ENCODE data around the gene FAM72B.
"Not testable (repeated sequence)": the region's sequence is repeated elsewhere in the genome, so short reads cannot be mapped to it uniquely, and the experiment has no call there.

Gene FAM72B

DNA sequence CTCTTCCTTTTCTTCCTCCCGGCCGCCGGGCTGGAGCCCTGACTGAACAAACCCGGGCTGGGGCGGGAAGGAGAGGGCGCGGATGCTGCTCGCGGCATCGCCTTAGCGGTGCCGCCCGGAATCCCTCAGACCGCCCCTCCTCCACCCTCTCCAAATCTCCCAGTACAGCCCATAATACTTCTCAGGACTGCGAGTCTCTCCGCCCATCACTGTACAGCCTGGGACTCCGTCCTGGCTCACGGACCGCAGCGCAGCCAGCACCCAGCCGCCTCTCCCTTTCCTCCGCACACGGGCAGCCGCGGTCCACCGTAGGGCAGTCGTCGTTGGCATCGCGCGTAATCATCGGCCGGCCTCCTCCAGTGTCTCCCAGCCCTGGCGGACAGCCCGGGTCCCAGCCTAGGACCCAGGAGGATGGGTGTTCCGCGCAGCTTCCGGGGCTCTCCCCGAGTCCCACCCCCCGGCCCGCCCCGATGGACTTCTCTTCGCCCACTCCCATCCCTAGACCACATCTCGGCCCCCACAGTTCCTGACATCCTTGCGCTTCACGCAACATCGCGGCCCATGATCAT is 1.1 kb upstream of the FAM72B start:
- peak overlapping the region; percentile 42 to 73 (median 70); a peak in 20 of 22 replicates for H3K9ac ChIP-seq
- H3K4me3 ChIP-seq: peak overlapping the region; percentile 45 to 66 (median 56)
- peak overlapping the region in 10 of 11 experiments; percentile 42 to 73 (median 62); a peak in 17 of 22 replicates for H3K27ac ChIP-seq
- not testable (repeated sequence) for H3K4me1 ChIP-seq; H3K36me3 ChIP-seq; H3K4me2 ChIP-seq; H3K27me3 ChIP-seq; H3K9me3 ChIP-seq (replicated peaks in 1 of 11); H4K20me1 ChIP-seq

- H4K20me1 ChIP-seq; H3K4me1 ChIP-seq; H3K36me3 ChIP-seq; H3K27me3 ChIP-seq; H3K9me3 ChIP-seq (replicated peaks in 1 of 11): not testable (repeated sequence)
- Histone ChIP-seq H3K27ac (peak overlapping the region in 8 of 11 experiments; percentile 58 to 79 (median 71); a peak in 15 of 22 replicates), H3K4me3 (peak overlapping the region; percentile 46 to 71 (median 62)), H3K9ac (peak overlapping the region in 9 of 11 experiments; percentile 62 to 80 (median 77); a peak in 16 of 22 replicates), H3K4me2 (peak overlapping the region; percentile 44 to 79 (median 52); a peak in 17 of 22 replicates)
Observed at GRCh38 chr1:121183867-121184266, 273 bp downstream of the FAM72B start.

DNA sequence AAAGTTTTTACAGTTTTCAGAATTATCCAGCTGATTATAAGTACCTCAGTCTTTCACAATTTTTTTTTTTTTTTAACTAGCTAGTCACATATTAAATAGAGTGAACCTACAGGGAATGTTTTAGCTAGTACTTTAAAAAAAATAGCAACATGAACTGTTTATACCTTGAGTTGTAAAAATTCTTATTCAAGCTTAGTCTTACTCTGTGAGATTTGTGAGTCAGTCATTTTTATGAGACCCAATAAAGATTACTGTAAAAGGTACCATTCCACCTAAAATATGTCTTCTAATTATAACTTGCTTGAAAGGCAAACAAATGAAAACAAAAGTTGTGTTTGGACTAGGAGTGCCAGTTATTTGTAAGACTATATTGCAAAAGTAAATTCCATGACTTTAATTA is 5.9 kb downstream of the FAM72B start:
- H3K36me3 ChIP-seq, H4K20me1 ChIP-seq: not testable (repeated sequence)

DNA sequence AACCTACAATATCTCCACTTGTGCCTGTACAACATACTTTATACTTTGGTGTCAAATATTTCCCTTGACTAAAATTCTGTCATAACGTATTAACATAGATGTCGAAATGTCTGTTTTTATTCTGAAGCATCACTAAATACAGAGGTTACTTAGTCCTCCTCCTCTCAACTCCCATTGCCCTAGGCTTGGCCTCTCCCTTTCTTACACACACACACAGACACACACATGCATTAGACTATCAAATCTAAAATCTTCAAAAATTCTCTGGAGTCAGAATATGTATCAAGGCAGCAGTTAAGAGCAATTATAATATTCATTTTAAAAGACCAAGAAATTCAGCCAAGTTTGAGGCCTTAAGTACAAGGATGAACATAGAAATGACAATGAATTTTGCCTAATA is 7.5 kb downstream of the FAM72B start:
- not testable (repeated sequence) for H3K36me3 ChIP-seq; H3K27me3 ChIP-seq; H3K4me1 ChIP-seq; H4K20me1 ChIP-seq; H3K4me3 ChIP-seq; H3K9me3 ChIP-seq (replicated peaks in 1 of 11); H3K9ac ChIP-seq; H3K27ac ChIP-seq; H3K4me2 ChIP-seq

More for the DNA sequence above, 5.9 kb downstream of the FAM72B start:
- H3K4me2 ChIP-seq; H3K4me3 ChIP-seq; H3K9ac ChIP-seq; H3K27me3 ChIP-seq; H3K27ac ChIP-seq; H3K9me3 ChIP-seq (replicated peaks in 1 of 11); H3K4me1 ChIP-seq: not testable (repeated sequence)

DNA sequence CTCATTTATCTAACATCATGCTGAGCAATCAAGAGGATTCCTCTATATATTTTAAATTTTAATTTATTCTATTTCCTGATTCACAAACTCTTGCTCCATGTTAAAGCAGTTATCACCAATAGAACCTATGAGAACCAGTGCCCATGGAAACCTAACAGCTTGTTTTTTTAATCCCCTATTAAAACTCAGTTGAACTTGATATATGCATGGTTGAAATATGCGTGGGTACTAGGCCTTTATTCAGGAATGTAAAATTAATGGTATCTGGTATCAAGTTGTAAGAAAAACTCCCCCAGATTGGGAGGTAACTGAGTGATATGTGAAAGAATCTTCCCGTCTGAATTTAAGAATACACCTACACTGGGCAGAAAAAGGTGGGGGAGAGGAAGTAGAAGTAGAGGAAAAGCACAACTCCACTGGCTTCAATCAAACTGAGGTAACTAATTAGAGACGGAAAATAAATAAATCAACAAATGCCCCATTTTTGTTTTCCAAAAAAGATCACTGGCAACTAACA is 15.9 kb downstream of the FAM72B start:
- H3K4me1 ChIP-seq; H3K9ac ChIP-seq; H3K36me3 ChIP-seq; H3K9me3 ChIP-seq (replicated peaks in 1 of 11); H3K27ac ChIP-seq; H3K4me3 ChIP-seq; H3K27me3 ChIP-seq; H4K20me1 ChIP-seq; H3K4me2 ChIP-seq: not testable (repeated sequence)

GRCh38 chr1:121167225-121167738 is 16.9 kb downstream of the FAM72B start:
- H3K9ac ChIP-seq; H3K27me3 ChIP-seq; H3K4me1 ChIP-seq; H3K4me3 ChIP-seq; H3K9me3 ChIP-seq (replicated peaks in 1 of 11); H4K20me1 ChIP-seq; H3K27ac ChIP-seq; H3K4me2 ChIP-seq; H3K36me3 ChIP-seq: not testable (repeated sequence)

DNA sequence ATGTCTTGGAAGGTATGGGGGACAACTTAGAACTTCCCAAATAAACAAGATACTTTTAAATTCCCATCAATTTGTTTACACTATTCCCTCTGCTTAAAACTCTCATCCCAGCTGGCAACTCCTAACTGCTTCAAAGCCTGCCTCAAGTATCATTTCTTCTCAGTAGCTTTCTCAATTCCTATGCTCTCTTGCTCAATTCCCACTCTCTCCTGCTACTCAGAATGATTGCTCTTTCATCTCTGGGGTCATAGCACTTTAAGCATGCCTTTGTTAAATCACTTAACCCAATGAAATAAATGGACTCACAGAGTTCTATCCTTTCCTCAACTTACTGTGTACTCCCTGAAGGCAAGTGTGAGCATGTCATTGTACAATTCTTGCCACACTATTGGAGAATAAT is 18.8 kb downstream of the FAM72B start:
- H3K9me3 ChIP-seq (replicated peaks in 1 of 11); H3K36me3 ChIP-seq; H3K27me3 ChIP-seq; H4K20me1 ChIP-seq; H3K27ac ChIP-seq; H3K9ac ChIP-seq; H3K4me1 ChIP-seq; H3K4me3 ChIP-seq; H3K4me2 ChIP-seq: not testable (repeated sequence)

GRCh38 chr1:121163850-121164757 is 20.0 kb downstream of the FAM72B start:
- H3K9me3 ChIP-seq (replicated peaks in 1 of 11); H3K27me3 ChIP-seq; H3K4me2 ChIP-seq; H3K4me1 ChIP-seq; H3K27ac ChIP-seq; H4K20me1 ChIP-seq; H3K9ac ChIP-seq; H3K36me3 ChIP-seq; H3K4me3 ChIP-seq: not testable (repeated sequence)

DNA sequence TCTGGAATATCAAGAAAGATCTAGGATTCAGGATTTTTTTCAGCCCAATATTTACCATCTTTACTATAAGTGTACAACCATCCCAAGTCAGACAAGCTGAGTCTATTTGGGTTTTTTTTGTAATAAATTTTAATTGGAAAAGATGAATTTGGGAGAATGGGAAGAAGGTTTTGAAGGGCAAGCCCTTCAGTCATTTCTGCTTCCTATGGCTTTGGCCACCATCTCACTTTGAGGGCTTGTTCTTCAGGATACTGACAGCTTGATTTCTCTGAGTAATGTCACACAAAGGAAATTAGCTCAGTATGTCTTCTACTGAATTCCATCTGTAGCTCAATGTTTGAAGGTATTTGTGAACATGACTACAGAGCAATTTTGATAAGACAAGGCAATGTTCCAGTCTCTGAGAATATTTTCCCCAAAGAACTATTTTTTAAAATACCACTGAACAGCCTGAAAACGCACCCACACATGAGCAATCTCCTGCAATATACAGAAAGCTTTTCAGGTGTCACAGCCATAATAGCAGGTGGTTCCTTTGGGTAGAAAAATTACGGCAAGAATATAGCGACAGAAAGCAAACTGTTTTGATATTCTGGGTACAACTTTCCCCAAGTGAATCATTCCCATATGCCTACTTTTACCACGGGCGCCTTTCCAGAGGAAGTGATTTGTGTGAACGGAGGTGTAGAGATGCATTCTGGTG is 22.8 kb downstream of the FAM72B start:
- not testable (repeated sequence) for H4K20me1 ChIP-seq, H3K36me3 ChIP-seq, H3K4me3 ChIP-seq

DNA sequence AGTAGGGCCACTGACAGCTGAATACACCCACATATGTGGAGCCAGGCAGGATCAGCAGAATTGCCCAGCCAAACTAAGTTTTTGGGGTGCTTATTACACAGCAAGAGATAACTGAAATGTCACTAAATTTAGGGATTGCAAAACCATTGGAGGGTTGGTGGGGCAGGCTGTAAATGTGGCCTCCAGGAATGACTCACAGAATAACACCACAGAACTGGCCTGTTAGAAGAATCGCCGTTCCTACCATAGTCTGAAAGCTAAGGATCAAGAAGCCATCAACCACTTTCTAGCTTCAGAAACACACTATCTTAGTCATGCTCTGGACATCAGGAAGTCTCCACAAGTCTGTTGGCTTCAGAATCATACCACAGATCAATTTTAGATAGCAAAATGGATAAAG is 24.0 kb downstream of the FAM72B start:
- not testable (repeated sequence) for H3K27me3 ChIP-seq; H3K4me1 ChIP-seq; H3K27ac ChIP-seq; H4K20me1 ChIP-seq; H3K4me3 ChIP-seq; H3K36me3 ChIP-seq; H3K9ac ChIP-seq; H3K9me3 ChIP-seq (replicated peaks in 1 of 11)
- 0 out of 22 replicates have a peak overlapping the region, but pooled peaks of 1 of the 11 experiments have one; percentile 9 for H3K4me2 ChIP-seq

More for the DNA sequence above, 22.8 kb downstream of the FAM72B start:
- not testable (repeated sequence) for H3K4me1 ChIP-seq; H3K27me3 ChIP-seq; H3K4me2 ChIP-seq; H3K9me3 ChIP-seq (replicated peaks in 1 of 11); H3K9ac ChIP-seq; H3K27ac ChIP-seq

DNA sequence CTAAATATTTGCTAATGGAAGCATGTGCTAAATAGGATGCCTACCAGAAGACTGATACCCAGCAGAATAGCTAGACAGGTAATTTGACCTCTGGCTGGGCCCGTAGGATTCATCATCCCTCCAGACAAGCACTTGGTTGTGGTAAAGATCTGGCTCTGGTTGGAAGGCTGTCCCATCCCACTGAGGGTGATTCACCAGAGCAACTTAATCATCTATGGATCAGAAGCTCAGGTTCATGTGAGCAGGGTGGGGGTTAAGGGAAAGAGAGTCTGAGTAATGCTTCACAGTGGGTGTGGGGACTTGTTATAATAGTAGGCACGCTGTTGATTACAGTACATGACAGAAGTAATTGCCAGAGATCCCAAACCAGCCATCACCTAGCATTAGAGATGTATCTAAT is 26.5 kb downstream of the FAM72B start:
- not testable (repeated sequence) for H3K9ac ChIP-seq; H3K4me3 ChIP-seq; H3K36me3 ChIP-seq; H3K4me1 ChIP-seq; H3K27ac ChIP-seq; H3K4me2 ChIP-seq; H4K20me1 ChIP-seq; H3K9me3 ChIP-seq (replicated peaks in 1 of 11); H3K27me3 ChIP-seq

DNA sequence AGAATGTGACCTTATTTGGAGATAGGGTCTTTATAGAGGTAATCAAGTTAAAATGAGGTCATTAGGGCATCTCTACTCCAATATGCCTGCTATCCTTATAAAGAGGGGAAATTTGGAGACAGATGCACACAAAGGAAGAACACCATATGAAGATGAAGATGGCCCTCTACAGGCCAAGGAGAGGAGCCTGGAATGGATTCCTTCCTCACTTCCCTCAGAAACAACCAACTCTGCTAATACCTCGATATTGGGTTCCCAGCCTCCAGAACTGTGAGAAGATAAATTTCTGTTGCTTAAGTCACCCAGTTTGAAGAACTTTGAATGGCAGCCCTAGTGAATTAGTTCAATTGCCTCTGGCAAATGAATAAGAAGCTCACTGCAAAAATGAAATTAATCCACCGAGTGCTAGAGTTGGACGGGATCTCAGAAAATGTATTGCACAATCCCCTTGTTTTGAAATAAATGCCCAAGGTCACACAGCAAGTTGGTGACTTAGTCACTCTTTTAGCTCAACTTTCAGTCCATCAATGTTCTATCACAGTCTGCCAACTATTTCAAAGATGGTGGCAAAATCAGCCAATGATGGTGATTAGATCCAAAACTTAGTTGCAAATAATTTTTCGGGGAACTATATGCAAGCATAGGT is 27.1 kb downstream of the FAM72B start:
- H4K20me1 ChIP-seq; H3K9ac ChIP-seq; H3K27ac ChIP-seq; H3K4me3 ChIP-seq; H3K4me1 ChIP-seq; H3K36me3 ChIP-seq; H3K27me3 ChIP-seq; H3K4me2 ChIP-seq; H3K9me3 ChIP-seq (replicated peaks in 1 of 11): not testable (repeated sequence)

- not testable (repeated sequence) for H3K4me3 ChIP-seq; H3K27me3 ChIP-seq; H3K9ac ChIP-seq; H3K9me3 ChIP-seq (replicated peaks in 1 of 11); H3K36me3 ChIP-seq; H4K20me1 ChIP-seq; H3K4me1 ChIP-seq; H3K4me2 ChIP-seq; H3K27ac ChIP-seq
Observed at GRCh38 chr1:121155671-121156358, 28.3 kb downstream of the FAM72B start.

Measured in BLaER1 treated with 17β-estradiol and CSF1 and Interleukin-3, amounts not matched to agents 10 nM and 100 nM (cell line).